Kidney capillary endothelial cell (primary cell): ENCODE measurements around the gene ADH7.
A peak's percentile ranks its signal among the peaks of the same experiment; 100 is the strongest.
"Not testable (repeated sequence)": the region's sequence is repeated elsewhere in the genome, so short reads cannot be mapped to it uniquely, and the experiment has no call there.

ENCODE experiments used
- DNase-seq: peaks from one replicate; pipeline ENCODE4 v3.0.0-alpha.2; 2018; ENCODE audit warnings: low spot score

ADH7 gene

DNA sequence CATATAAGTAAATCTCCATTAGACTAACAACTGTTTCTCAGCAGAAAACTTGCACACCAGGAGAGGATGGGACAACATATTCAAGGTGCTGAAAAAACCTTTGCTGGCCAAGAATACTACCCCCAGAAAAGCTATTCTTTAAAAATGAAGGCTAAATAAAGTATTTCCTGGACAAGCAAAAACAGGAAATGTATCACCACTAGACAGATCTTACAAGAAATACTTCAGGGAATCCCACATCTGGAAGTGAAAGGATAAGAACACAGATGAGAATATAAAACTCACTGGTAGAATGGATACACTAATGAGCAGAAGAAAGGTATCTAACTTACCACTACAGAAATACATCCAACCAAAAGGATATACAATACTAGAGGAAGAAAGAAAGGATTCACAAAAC is 55.6 kb downstream of the ADH7 start:
- peak; percentile 23 for DNase-seq

DNA sequence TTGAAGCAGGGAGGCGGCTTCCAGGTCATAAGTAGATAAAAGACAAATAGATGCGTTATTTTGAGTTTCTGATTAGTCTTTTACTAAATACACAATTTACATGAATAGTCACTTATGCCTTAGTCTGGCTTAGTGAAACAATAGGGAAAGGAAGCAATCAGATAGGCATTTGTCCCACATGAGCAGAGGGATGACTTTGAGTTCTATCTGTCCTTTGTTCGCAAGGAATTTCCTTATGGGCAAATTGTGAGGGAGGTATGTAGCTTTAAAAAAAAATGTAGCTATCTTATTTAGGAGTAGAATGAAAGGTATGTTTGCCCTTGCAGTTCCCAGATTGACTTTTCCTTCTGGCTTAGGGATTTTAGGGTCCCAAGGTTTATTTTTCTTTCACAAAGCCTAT is 56.3 kb downstream of the ADH7 start:
- no peak for DNase-seq

DNA sequence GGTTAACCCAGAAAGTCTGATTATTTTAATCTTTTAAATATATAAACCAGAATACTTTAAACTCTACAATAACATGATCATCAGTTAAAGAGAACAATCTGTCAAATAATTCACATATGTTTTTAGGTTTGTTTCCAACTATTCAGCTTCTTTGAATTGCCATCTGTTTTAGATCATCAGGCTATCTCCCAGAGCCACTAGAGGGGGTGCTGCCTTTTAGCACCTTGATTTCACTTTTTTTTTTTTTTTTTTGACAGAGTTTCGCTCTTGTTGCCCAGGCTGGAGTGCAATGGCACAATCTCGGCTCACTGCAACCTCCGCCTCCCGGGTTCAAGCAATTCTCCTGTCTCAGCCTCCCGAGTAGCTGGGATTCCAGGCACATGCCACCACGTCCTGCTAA is 57.8 kb downstream of the ADH7 start:
- not testable (repeated sequence) for DNase-seq

DNA sequence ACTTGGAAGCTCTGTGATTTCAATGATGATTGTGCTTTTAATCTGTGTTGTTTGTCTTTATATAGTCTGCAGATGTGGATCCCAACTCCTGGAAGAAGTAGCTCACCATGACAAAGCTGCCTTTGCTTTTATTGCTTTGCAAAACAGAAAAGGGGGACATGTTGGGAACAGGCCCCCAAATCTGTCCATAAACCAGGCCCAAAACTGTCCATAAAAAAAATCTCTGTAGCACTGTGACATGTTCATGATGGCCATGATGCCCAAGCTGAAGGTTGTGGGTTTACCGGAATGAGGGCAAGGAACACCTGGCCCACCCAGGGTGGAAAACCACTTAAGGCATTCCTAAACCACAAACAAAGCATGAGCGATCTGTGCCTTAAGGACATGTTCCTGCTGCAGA is 62.7 kb downstream of the ADH7 start:
- not testable (repeated sequence) for DNase-seq

DNA sequence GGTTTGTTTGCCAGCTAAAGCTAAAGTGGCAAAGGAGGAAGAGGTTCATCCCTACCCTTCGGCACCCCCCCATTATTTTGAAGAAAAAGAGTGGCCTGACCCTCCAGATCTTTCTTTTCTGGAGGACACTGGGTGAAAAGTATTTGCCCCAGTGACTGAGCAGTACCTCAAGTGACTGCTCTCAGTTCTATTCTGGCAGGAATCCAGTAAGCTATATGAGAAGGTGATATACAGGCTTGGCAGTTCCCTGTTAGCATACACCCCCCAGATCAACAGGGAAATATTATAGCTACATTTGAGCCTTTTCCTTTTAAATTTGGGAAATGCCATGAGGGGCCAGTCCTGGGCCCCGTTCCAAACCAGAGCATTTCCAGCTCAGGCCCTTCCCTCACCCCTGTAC is 67.3 kb downstream of the ADH7 start:
- not testable (repeated sequence) for DNase-seq

DNA sequence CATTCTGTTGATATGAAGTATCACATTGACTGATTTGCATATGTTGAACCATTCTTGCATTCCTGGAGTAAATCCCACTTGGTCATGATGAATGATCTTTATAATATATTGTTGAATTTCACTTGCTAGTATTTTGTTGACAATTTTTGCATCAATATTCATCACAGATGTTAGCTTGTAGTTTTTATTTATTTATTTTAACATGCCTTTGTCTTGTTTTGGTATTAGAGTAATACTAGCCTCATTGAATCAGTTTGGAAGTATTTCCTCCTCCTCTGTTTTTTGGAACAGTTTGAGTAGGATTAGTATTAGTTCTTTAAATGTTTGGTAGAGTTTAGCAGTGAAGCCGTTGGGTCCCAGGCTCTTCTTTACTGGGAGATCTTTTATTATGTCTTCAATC is 68.7 kb downstream of the ADH7 start:
- DNase-seq = no peak

DNA sequence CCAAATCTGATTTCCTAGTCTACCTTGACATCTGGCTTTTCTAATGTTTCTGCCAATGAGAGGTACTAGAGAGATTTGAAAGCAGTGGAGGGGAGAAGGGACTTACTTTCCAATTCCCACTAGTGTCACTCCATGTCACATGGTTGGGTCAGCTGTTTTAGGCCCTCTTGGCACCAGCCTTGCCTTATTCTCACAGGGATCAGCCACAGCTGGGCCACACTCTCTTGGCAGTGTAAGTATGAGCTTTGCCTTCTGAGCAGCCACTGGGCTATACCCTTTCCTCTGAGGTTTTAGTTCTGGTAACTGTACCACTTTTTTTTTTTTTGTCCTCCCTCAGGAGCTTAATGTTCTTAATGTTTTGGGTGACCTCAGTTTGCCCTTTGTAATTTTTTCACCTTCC is 72.4 kb downstream of the ADH7 start:
- DNase-seq = no peak
